HepG2 (cell line): ENCODE data around the gene ZBP1. TPM values are rescaled to one million over a fixed set of nuclear protein-coding genes. Genes with fewer than 3 reads are reported as not detected.

Source experiments
- ETV5 ChIP-seq: IDR thresholded peaks from 2 replicates; pipeline ENCODE4 v1.6.1; 2018; ENCODE audit warnings: missing biosample characterization, missing genetic modification reagents, inconsistent platforms, borderline replicate concordance
- ETV6 ChIP-seq: sonication (generic); formaldehyde crosslinking; conservative IDR thresholded peaks from 2 replicates; pipeline ENCODE4 v1.4.0; 2020; ENCODE audit warnings: missing genetic modification reagents
- MBD4 ChIP-seq: IDR thresholded peaks from 2 replicates; pipeline ENCODE4 v1.6.1; 2012; ENCODE audit warnings: low read length, inconsistent platforms, borderline replicate concordance
- NFE2L1 ChIP-seq: sonication (generic); formaldehyde crosslinking; IDR thresholded peaks from 2 replicates; pipeline ENCODE4 v1.4.0; 2020; ENCODE audit warnings: missing genetic modification reagents, mild to moderate bottlenecking, borderline replicate concordance
- RAD21 ChIP-seq: fragments of 450-650 bp; formaldehyde crosslinking; IDR thresholded peaks from 2 replicates; pipeline ENCODE4 v1.5.0; 2020; ENCODE audit warnings: mild to moderate bottlenecking
- REXO4 ChIP-seq: sonication (generic); formaldehyde crosslinking; IDR thresholded peaks from 2 replicates; pipeline ENCODE4 v1.8.0; 2022; ENCODE audit warnings: missing genetic modification reagents, mild to moderate bottlenecking, borderline replicate concordance
- SMARCC2 ChIP-seq: fragments of 450-650 bp; IDR thresholded peaks from 2 replicates; pipeline ENCODE4 v1.6.1; 2017; ENCODE audit warnings: antibody characterized with exemption, mild to moderate bottlenecking
- ZKSCAN1 ChIP-seq: fragments of 150-350 bp; IDR thresholded peaks from 2 replicates; pipeline ENCODE4 v1.6.1; 2014; ENCODE audit warnings: low read length
- ZNF12 ChIP-seq: sonication (generic); formaldehyde crosslinking; IDR thresholded peaks from 2 replicates; pipeline ENCODE4 v1.5.0; 2020; ENCODE audit warnings: missing genetic modification reagents
- ZNF282 ChIP-seq: fragments of 450-650 bp; IDR thresholded peaks from 2 replicates; pipeline ENCODE4 v1.6.1; 2018; ENCODE audit not compliant: partially characterized antibody
- ZNF30 ChIP-seq: sonication (generic); formaldehyde crosslinking; IDR thresholded peaks from 2 replicates; pipeline ENCODE4 v1.5.0; 2020; ENCODE audit warnings: mild to moderate bottlenecking, missing genetic modification reagents
- ZNF616 ChIP-seq: sonication (generic); formaldehyde crosslinking; IDR thresholded peaks from 2 replicates; pipeline ENCODE4 v1.5.0; 2020; ENCODE audit warnings: low read depth, mild to moderate bottlenecking, missing genetic modification reagents
- polyA plus RNA-seq, 8 experiments: library from polyadenylated mRNA; depleted of rRNA in 3 of 8; stranded (reverse) in 7 of 8; unstranded in 1 of 8; fragments of >200 nt; fragmentation: Illumina TruSeq in 4 of 8; extraction: Trizol in 4 of 8; gene quantifications; 2 replicates each; pipeline versions ENCODE4 v1.2.1 to v1.2.3, GENCODE V29; 2011 to 2016; ENCODE audit warnings: low read depth in 4 of 8, missing spikeins in 1 of 8, mixed read lengths in 1 of 8; ENCODE audit not compliant: insufficient read depth in 1 of 8
- total RNA-seq, 5 experiments: library from RNA; depleted of rRNA; stranded (reverse); fragments of >200 nt; fragmentation: Illumina TruSeq; extraction: Trizol; gene quantifications; 2 replicates each; pipeline ENCODE4 v1.2.3, GENCODE V29; 2016; ENCODE audit warnings: low read depth in 1 of 5
- TF ChIP-seq, protein P1 (sequence below): sonication (generic); formaldehyde crosslinking; IDR thresholded peaks from 2 replicates; pipeline ENCODE4 v1.4.0; 2020; ENCODE audit warnings: missing genetic modification reagents
- TF ChIP-seq, protein P2 (sequence below): sonication (generic); formaldehyde crosslinking; IDR thresholded peaks from 2 replicates; pipeline ENCODE4 v1.4.0; 2020; ENCODE audit warnings: missing genetic modification reagents, borderline replicate concordance
- TF ChIP-seq, protein P3 (sequence below): sonication (generic); formaldehyde crosslinking; IDR thresholded peaks from 2 replicates; pipeline ENCODE4 v1.8.0; 2022; ENCODE audit warnings: low read depth, missing genetic modification reagents
- TF ChIP-seq, protein P4 (sequence below): sonication (generic); formaldehyde crosslinking; IDR thresholded peaks from 2 replicates; pipeline ENCODE4 v1.4.0; 2020; ENCODE audit warnings: mild to moderate bottlenecking, missing genetic modification reagents
- TF ChIP-seq, protein P5 (sequence below): sonication (generic); formaldehyde crosslinking; IDR thresholded peaks from 2 replicates; pipeline ENCODE4 v1.9.0; 2021; ENCODE audit warnings: mild to moderate bottlenecking, missing genetic modification reagents

The ZBP1 gene
- total and polyA plus RNA-seq, 2 of the 13 experiments (the other 11 are each of a cell fraction or from before 2014, with no cell fraction given) = not detected

DNA sequence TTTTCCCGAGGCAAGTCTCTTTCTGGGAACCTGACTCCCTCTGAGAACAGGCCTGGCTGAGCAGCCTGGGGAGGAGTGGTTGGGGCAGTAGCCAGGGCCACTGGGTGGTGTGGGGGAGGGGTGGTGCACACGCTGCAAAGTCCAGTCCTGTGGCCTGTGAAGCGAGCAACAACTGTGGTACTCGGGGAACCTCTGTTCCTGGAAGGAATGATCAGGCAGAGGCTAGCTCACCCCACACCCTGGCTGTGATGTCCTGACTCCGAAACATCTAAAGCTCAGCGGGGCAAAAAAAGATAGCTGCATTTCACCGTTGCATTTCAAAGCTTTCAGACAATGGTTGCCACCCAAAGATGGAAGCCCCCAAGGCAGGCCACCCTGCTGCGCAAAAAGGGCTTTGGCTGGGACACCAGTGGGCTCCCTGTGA lies 33.8 kb downstream of the ZBP1 start (continued):
- TF ChIP-seq, protein P1, sequence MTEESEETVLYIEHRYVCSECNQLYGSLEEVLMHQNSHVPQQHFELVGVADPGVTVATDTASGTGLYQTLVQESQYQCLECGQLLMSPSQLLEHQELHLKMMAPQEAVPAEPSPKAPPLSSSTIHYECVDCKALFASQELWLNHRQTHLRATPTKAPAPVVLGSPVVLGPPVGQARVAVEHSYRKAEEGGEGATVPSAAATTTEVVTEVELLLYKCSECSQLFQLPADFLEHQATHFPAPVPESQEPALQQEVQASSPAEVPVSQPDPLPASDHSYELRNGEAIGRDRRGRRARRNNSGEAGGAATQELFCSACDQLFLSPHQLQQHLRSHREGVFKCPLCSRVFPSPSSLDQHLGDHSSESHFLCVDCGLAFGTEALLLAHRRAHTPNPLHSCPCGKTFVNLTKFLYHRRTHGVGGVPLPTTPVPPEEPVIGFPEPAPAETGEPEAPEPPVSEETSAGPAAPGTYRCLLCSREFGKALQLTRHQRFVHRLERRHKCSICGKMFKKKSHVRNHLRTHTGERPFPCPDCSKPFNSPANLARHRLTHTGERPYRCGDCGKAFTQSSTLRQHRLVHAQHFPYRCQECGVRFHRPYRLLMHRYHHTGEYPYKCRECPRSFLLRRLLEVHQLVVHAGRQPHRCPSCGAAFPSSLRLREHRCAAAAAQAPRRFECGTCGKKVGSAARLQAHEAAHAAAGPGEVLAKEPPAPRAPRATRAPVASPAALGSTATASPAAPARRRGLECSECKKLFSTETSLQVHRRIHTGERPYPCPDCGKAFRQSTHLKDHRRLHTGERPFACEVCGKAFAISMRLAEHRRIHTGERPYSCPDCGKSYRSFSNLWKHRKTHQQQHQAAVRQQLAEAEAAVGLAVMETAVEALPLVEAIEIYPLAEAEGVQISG (CRISPR knock-in tag) = peak; percentile 59
- no peak for TF ChIP-seq ZKSCAN1
- no peak; the same call in 1 of the 2 replicates for TF ChIP-seq ETV5 (CRISPR knock-in tag)
- TF ChIP-seq ETV6 = no peak
- no peak for TF ChIP-seq ZNF30 (CRISPR knock-in tag)
- TF ChIP-seq MBD4 = no peak
- no peak for TF ChIP-seq ZNF282
- TF ChIP-seq, protein P2, sequence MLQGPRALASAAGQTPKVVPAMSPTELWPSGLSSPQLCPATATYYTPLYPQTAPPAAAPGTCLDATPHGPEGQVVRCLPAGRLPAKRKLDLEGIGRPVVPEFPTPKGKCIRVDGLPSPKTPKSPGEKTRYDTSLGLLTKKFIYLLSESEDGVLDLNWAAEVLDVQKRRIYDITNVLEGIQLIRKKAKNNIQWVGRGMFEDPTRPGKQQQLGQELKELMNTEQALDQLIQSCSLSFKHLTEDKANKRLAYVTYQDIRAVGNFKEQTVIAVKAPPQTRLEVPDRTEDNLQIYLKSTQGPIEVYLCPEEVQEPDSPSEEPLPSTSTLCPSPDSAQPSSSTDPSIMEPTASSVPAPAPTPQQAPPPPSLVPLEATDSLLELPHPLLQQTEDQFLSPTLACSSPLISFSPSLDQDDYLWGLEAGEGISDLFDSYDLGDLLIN (CRISPR knock-in tag) = no peak
- TF ChIP-seq ZNF12 (CRISPR knock-in tag) = no peak
- TF ChIP-seq, protein P3, sequence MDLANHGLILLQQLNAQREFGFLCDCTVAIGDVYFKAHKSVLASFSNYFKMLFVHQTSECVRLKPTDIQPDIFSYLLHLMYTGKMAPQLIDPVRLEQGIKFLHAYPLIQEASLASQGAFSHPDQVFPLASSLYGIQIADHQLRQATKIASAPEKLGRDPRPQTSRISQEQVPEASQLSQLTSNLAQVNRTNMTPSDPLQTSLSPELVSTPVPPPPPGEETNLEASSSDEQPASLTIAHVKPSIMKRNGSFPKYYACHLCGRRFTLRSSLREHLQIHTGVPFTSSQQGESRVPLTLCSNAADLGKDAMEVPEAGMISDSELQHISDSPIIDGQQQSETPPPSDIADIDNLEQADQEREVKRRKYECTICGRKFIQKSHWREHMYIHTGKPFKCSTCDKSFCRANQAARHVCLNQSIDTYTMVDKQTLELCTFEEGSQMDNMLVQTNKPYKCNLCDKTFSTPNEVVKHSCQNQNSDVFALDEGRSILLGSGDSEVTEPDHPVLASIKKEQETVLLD (CRISPR knock-in tag) = no peak
- TF ChIP-seq RAD21 = no peak; the same call in 1 of the 2 replicates
- TF ChIP-seq, protein P4, sequence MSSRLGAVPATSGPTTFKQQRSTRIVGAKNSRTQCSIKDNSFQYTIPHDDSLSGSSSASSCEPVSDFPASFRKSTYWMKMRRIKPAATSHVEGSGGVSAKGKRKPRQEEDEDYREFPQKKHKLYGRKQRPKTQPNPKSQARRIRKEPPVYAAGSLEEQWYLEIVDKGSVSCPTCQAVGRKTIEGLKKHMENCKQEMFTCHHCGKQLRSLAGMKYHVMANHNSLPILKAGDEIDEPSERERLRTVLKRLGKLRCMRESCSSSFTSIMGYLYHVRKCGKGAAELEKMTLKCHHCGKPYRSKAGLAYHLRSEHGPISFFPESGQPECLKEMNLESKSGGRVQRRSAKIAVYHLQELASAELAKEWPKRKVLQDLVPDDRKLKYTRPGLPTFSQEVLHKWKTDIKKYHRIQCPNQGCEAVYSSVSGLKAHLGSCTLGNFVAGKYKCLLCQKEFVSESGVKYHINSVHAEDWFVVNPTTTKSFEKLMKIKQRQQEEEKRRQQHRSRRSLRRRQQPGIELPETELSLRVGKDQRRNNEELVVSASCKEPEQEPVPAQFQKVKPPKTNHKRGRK (CRISPR knock-in tag) = no peak
- no peak for TF ChIP-seq NFE2L1
- TF ChIP-seq, protein P5, sequence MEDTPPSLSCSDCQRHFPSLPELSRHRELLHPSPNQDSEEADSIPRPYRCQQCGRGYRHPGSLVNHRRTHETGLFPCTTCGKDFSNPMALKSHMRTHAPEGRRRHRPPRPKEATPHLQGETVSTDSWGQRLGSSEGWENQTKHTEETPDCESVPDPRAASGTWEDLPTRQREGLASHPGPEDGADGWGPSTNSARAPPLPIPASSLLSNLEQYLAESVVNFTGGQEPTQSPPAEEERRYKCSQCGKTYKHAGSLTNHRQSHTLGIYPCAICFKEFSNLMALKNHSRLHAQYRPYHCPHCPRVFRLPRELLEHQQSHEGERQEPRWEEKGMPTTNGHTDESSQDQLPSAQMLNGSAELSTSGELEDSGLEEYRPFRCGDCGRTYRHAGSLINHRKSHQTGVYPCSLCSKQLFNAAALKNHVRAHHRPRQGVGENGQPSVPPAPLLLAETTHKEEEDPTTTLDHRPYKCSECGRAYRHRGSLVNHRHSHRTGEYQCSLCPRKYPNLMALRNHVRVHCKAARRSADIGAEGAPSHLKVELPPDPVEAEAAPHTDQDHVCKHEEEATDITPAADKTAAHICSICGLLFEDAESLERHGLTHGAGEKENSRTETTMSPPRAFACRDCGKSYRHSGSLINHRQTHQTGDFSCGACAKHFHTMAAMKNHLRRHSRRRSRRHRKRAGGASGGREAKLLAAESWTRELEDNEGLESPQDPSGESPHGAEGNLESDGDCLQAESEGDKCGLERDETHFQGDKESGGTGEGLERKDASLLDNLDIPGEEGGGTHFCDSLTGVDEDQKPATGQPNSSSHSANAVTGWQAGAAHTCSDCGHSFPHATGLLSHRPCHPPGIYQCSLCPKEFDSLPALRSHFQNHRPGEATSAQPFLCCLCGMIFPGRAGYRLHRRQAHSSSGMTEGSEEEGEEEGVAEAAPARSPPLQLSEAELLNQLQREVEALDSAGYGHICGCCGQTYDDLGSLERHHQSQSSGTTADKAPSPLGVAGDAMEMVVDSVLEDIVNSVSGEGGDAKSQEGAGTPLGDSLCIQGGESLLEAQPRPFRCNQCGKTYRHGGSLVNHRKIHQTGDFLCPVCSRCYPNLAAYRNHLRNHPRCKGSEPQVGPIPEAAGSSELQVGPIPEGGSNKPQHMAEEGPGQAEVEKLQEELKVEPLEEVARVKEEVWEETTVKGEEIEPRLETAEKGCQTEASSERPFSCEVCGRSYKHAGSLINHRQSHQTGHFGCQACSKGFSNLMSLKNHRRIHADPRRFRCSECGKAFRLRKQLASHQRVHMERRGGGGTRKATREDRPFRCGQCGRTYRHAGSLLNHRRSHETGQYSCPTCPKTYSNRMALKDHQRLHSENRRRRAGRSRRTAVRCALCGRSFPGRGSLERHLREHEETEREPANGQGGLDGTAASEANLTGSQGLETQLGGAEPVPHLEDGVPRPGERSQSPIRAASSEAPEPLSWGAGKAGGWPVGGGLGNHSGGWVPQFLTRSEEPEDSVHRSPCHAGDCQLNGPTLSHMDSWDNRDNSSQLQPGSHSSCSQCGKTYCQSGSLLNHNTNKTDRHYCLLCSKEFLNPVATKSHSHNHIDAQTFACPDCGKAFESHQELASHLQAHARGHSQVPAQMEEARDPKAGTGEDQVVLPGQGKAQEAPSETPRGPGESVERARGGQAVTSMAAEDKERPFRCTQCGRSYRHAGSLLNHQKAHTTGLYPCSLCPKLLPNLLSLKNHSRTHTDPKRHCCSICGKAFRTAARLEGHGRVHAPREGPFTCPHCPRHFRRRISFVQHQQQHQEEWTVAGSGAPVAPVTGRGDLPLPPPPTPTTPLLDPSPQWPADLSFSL (CRISPR knock-in tag) = no peak
- peak; percentile 57; the same call in 1 of the 2 replicates for TF ChIP-seq ZNF616
- no peak for TF ChIP-seq REXO4 (CRISPR knock-in tag)
- no peak for TF ChIP-seq SMARCC2
